Fibroblast of lung (primary cell): ENCODE measurements around the gene RPA3.

Source experiments
- EZH2 ChIP-seq: IDR thresholded peaks from 2 replicates; pipeline ENCODE4 v1.5.1; 2012; ENCODE audit warnings: low read length, control low read depth, mild to moderate bottlenecking; ENCODE audit errors: missing control alignments
- TF ChIP-seq, protein P1 (sequence below), 2 donors: IDR thresholded peaks in 1 of 2; conservative IDR thresholded peaks in 1 of 2; 1 replicate in 1 of 2; 2 replicates in 1 of 2; pipeline ENCODE4 v1.5.1; 2011 to 2012; ENCODE audit warnings: low read length in 2 of 2, control low read depth in 1 of 2, inconsistent platforms in 1 of 2, low read depth in 1 of 2, mild to moderate bottlenecking in 1 of 2

- TF ChIP-seq, protein P1, sequence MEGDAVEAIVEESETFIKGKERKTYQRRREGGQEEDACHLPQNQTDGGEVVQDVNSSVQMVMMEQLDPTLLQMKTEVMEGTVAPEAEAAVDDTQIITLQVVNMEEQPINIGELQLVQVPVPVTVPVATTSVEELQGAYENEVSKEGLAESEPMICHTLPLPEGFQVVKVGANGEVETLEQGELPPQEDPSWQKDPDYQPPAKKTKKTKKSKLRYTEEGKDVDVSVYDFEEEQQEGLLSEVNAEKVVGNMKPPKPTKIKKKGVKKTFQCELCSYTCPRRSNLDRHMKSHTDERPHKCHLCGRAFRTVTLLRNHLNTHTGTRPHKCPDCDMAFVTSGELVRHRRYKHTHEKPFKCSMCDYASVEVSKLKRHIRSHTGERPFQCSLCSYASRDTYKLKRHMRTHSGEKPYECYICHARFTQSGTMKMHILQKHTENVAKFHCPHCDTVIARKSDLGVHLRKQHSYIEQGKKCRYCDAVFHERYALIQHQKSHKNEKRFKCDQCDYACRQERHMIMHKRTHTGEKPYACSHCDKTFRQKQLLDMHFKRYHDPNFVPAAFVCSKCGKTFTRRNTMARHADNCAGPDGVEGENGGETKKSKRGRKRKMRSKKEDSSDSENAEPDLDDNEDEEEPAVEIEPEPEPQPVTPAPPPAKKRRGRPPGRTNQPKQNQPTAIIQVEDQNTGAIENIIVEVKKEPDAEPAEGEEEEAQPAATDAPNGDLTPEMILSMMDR (conservative IDR thresholded peaks at IDR 0.05 in 1 of 2, IDR thresholded peaks at IDR 0.05 in 1 of 2; ENCODE audit: low read depth in 1 of 2, low read length in 2 of 2) = no peak
- no peak for TF ChIP-seq EZH2
Measured at GRCh38 chr7:7706101-7706511, 12.3 kb downstream of the RPA3 start.
